K562 (cell line): ENCODE results near the gene GLMN.

Source experiments
- CTCF ChIP-seq, 3 experiments: IDR thresholded peaks in 2 of 3; conservative IDR thresholded peaks in 1 of 3; 2 replicates each; pipeline ENCODE4 v1.5.1; 2011 to 2012; ENCODE audit warnings: low read length in 3 of 3, mild to moderate bottlenecking in 3 of 3, control low read depth in 2 of 3, improper control_type of control experiment in 1 of 3, inconsistent platforms in 1 of 3, low read depth in 1 of 3, mixed read lengths in 1 of 3, moderate library complexity in 1 of 3; ENCODE audit not compliant: insufficient read depth in 2 of 3
- EZH2 ChIP-seq: IDR thresholded peaks from 2 replicates; pipeline ENCODE4 v1.6.1; 2012; ENCODE audit warnings: low read depth, mild to moderate bottlenecking, inconsistent platforms, low read length, borderline replicate concordance
- HDAC6 ChIP-seq: IDR thresholded peaks from 2 replicates; pipeline ENCODE4 v1.6.1; 2012; ENCODE audit warnings: low read depth, mild to moderate bottlenecking, control low read depth, inconsistent platforms, low read length, moderate library complexity
- HNRNPH1 ChIP-seq: fragments of 200-400 bp; formaldehyde crosslinking; optimal IDR thresholded peaks from 2 replicates; pipeline ENCODE3; 2017; ENCODE audit warnings: low read depth, mild to moderate bottlenecking, low read length, moderate library complexity
- MXI1 ChIP-seq: IDR thresholded peaks from 2 replicates; pipeline ENCODE4 v1.6.1; 2011; ENCODE audit warnings: low read depth, mild to moderate bottlenecking, improper control_type of control experiment, low read length
- MYC ChIP-seq, 2 experiments: fragments of 250-450 bp in 1 of 2; sonication (Bioruptor Pico) in 1 of 2; IDR thresholded peaks; 2 replicates each; pipeline versions ENCODE4 v1.5.1 to v1.6.1; 2012 to 2021; ENCODE audit warnings: low read depth in 2 of 2, borderline replicate concordance in 1 of 2, improper control_type of control experiment in 1 of 2, low read length in 1 of 2, mild to moderate bottlenecking in 1 of 2, moderate library complexity in 1 of 2
- NR1H2 ChIP-seq: sonication (generic); formaldehyde crosslinking; IDR thresholded peaks from 2 replicates; pipeline ENCODE4 v1.4.0; 2020; ENCODE audit warnings: mild to moderate bottlenecking, missing genetic modification reagents
- RAD51 ChIP-seq: fragments of 450-650 bp; IDR thresholded peaks from 2 replicates; pipeline ENCODE4 v1.7.1; 2016; ENCODE audit warnings: low read depth, mild to moderate bottlenecking, borderline replicate concordance
- RBM14 ChIP-seq: fragments of 200-400 bp; formaldehyde crosslinking; IDR thresholded peaks from 2 replicates; pipeline ENCODE4 v1.6.1; 2018; ENCODE audit warnings: low read depth, mild to moderate bottlenecking, low read length, moderate library complexity, borderline replicate concordance; ENCODE audit not compliant: insufficient read depth
- TAF15 ChIP-seq: fragments of 200-400 bp; formaldehyde crosslinking; IDR thresholded peaks from 2 replicates; pipeline ENCODE4 v1.6.1; 2017; ENCODE audit warnings: mild to moderate bottlenecking, low read depth, low read length, moderate library complexity
- ZNF175 ChIP-seq: fragments of 200-800 bp; sonication (Bioruptor generic); IDR thresholded peaks from 2 replicates; pipeline ENCODE4 v1.6.1; 2016; ENCODE audit warnings: low read depth, mild to moderate bottlenecking, missing genetic modification characterization, missing compliant biosample characterization

GRCh38 chr1:92274939-92275338 lies 23.8 kb downstream of the GLMN start:
- no peak for TF ChIP-seq RBM14
- no peak for TF ChIP-seq CTCF (IDR thresholded peaks at IDR 0.05 in 2 of 3, conservative IDR thresholded peaks at IDR 0.05 in 1 of 3; ENCODE audit: insufficient read depth in 2 of 3, low read depth in 1 of 3, low read length in 3 of 3)
- no peak for TF ChIP-seq MYC (IDR thresholded peaks at IDR 0.05; ENCODE audit: low read depth, low read length)
- TF ChIP-seq MYC (CRISPR knock-in tag; IDR thresholded peaks at IDR 0.05; ENCODE audit: borderline replicate concordance, low read depth) = no peak
- no peak for TF ChIP-seq ZNF175 (CRISPR knock-in tag)
- TF ChIP-seq HNRNPH1 = no peak
- no peak for TF ChIP-seq MXI1
- TF ChIP-seq HDAC6 = no peak
- TF ChIP-seq NR1H2 (CRISPR knock-in tag) = no peak
- no peak for TF ChIP-seq RAD51
- no peak for TF ChIP-seq EZH2
- no peak for TF ChIP-seq TAF15
